WTC11 (cell line): ENCODE results near the gene KIAA0408.

Source experiments
- ARID4B ChIP-seq: sonication (generic); formaldehyde crosslinking; IDR thresholded peaks from 2 replicates; pipeline ENCODE4 v1.8.0; 2023; ENCODE audit warnings: missing genetic modification reagents, mild to moderate bottlenecking, borderline replicate concordance
- CTCF ChIP-seq: fragments of 200-600 bp; IDR thresholded peaks from 2 replicates; pipeline ENCODE4 v1.8.0; 2022; ENCODE audit warnings: antibody characterized with exemption
- NFYB ChIP-seq: sonication (generic); formaldehyde crosslinking; conservative IDR thresholded peaks from 2 replicates; pipeline ENCODE4 v1.8.0; 2022; ENCODE audit warnings: low read depth, missing genetic modification reagents
- NR3C1 ChIP-seq: sonication (generic); formaldehyde crosslinking; conservative IDR thresholded peaks from 2 replicates; pipeline ENCODE4 v1.8.1; 2023; ENCODE audit warnings: low read depth, mild to moderate bottlenecking, missing genetic modification reagents
- PRDM15 ChIP-seq: sonication (generic); formaldehyde crosslinking; IDR thresholded peaks from 2 replicates; pipeline ENCODE4 v1.8.0; 2022; ENCODE audit warnings: missing genetic modification reagents
- SP1 ChIP-seq: sonication (generic); formaldehyde crosslinking; conservative IDR thresholded peaks from 2 replicates; pipeline ENCODE4 v1.8.1; 2022; ENCODE audit warnings: missing genetic modification reagents

GRCh38 chr6:127436578-127437110 lies 22.5 kb downstream of the KIAA0408 start:
- TF ChIP-seq CTCF, result no peak
- no peak for TF ChIP-seq NR3C1 (CRISPR knock-in tag)
- TF ChIP-seq NFYB, result no peak
- no peak for TF ChIP-seq SP1
- no peak for TF ChIP-seq ARID4B (CRISPR knock-in tag)
- TF ChIP-seq PRDM15 (CRISPR knock-in tag), result no peak
